GM12878 (cell line): Measurements from ENCODE around the gene TMEM79. TPM values are rescaled to one million over a fixed set of nuclear protein-coding genes. Genes with fewer than 3 reads are reported as not detected.

Source experiments
- ATAC-seq: fragments of 200-7000 bp; cut with Tn5 transposase; 3 replicates; pipeline ENCODE4 v1.9.1; 2020; ENCODE audit warnings: mild to moderate bottlenecking, moderate library complexity
- BruUV-seq: library from RNA; stranded (reverse); fragments of 400-500 nt; replicated peaks from 2 replicates; lab custom pipeline; 2021; lab: Mats Ljungman, UMichigan
- CTCF ChIA-PET: fragments of 300-600 bp; sonication (Branson Sonifier 250); formaldehyde crosslinking; extraction: SDS; loops from one replicate; lab custom pipeline; 2021; ENCODE audit warnings: inconsistent platforms; lab: Yijun Ruan, JAX
- POLR2A ChIA-PET: fragments of 350-600 bp; formaldehyde crosslinking; extraction: SDS; loops from one replicate; lab custom pipeline; 2021; ENCODE audit warnings: inconsistent platforms; lab: Charles Lee
- RAD21 ChIA-PET: fragments of 300-600 bp; sonication (Branson Sonifier 250); formaldehyde crosslinking; loops from one replicate; lab custom pipeline; 2023; ENCODE audit warnings: antibody characterized with exemption; ENCODE audit not compliant: unreplicated experiment; lab: Charles Lee
- SMC1A ChIA-PET: fragments of 300-600 bp; sonication (Branson Sonifier 250); formaldehyde crosslinking; loops from one replicate; lab custom pipeline; 2023; ENCODE audit not compliant: unreplicated experiment, uncharacterized antibody; lab: Charles Lee
- DNase-seq: peaks from one replicate; pipeline ENCODE4 v3.0.0-alpha.2; 2011; ENCODE audit warnings: low read depth, low spot score
- FAIRE-seq: peaks from 3 replicates; lab custom pipeline; 2011; peaks lifted over from hg19 to GRCh38; lab: Jason Lieb, UNC
- H2AFZ ChIP-seq: 2 replicates; pipeline ENCODE4 v1.6.0; 2011; ENCODE audit warnings: low read depth, low read length, control low read depth; ENCODE audit not compliant: control insufficient read depth
- H3K27ac ChIP-seq: 2 replicates; pipeline ENCODE4 v1.5.1; 2011; ENCODE audit warnings: control low read depth; ENCODE audit not compliant: control insufficient read depth, insufficient read depth
- H3K27me3 ChIP-seq, 2 experiments: replicated peaks in 1 of 2; 2 replicates each; pipeline versions ENCODE4 v1.6.0 to v1.6.1; 2011; ENCODE audit warnings: low read length in 1 of 2; ENCODE audit not compliant: control insufficient read depth in 2 of 2, insufficient read depth in 2 of 2
- H3K36me3 ChIP-seq, 2 experiments: 2 replicates each; pipeline ENCODE4 v1.5.1; 2011; ENCODE audit warnings: low read length in 1 of 2; ENCODE audit not compliant: control insufficient read depth in 2 of 2, insufficient read depth in 2 of 2
- H3K4me1 ChIP-seq: 2 replicates; pipeline ENCODE4 v1.6.1; 2011; ENCODE audit warnings: mild to moderate bottlenecking, low read length, moderate library complexity, mixed read lengths; ENCODE audit not compliant: control insufficient read depth, insufficient read depth
- H3K4me2 ChIP-seq: 2 replicates; pipeline ENCODE4 v1.6.0; 2011; ENCODE audit warnings: control low read depth; ENCODE audit not compliant: control insufficient read depth, insufficient read depth
- H3K4me3 ChIP-seq: fragments of 200-600 bp; sonication (generic); 2 replicates; pipeline ENCODE4 v1.5.1; 2016
- H3K79me2 ChIP-seq: 2 replicates; pipeline ENCODE4 v1.6.0; 2011; ENCODE audit warnings: low read length; ENCODE audit not compliant: control insufficient read depth, insufficient read depth
- H3K9ac ChIP-seq: 2 replicates; pipeline ENCODE4 v1.8.0; 2011; ENCODE audit warnings: low read length, control low read depth, mixed read lengths; ENCODE audit not compliant: control insufficient read depth, insufficient read depth
- H3K9me3 ChIP-seq: replicated peaks from 3 replicates; pipeline ENCODE4 v1.5.1; 2011; ENCODE audit warnings: mild to moderate bottlenecking, low read length; ENCODE audit not compliant: control insufficient read depth, insufficient read depth
- H4K20me1 ChIP-seq: 2 replicates; pipeline ENCODE4 v1.6.0; 2011; ENCODE audit not compliant: control insufficient read depth, insufficient read depth
- EZH2 ChIP-seq: IDR thresholded peaks from 2 replicates; pipeline ENCODE4 v1.6.1; 2012; ENCODE audit warnings: low read depth, mild to moderate bottlenecking, control low read depth, inconsistent platforms, low read length, borderline replicate concordance; ENCODE audit not compliant: control insufficient read depth
- IKZF1 ChIP-seq: fragments of 450-650 bp; conservative IDR thresholded peaks from 2 replicates; pipeline ENCODE4 v1.6.1; 2017; ENCODE audit warnings: antibody characterized with exemption, mild to moderate bottlenecking
- POLR2AphosphoS2 ChIP-seq: IDR thresholded peaks from 2 replicates; pipeline ENCODE4 v1.6.1; 2011; ENCODE audit warnings: low read depth, mild to moderate bottlenecking, low read length, improper control_type of control experiment, moderate library complexity
- SUPT20H ChIP-seq: IDR thresholded peaks from 2 replicates; pipeline ENCODE4 v1.6.1; 2011; ENCODE audit warnings: low read depth, mild to moderate bottlenecking, low read length, moderate library complexity, borderline replicate concordance; ENCODE audit not compliant: control insufficient read depth
- USF1 ChIP-seq: IDR thresholded peaks from 2 replicates; pipeline ENCODE4 v1.6.1; 2011; ENCODE audit warnings: borderline replicate concordance, low read depth, mild to moderate bottlenecking, moderate library complexity, mixed read lengths, low read length; ENCODE audit not compliant: insufficient read depth; ENCODE audit errors: extremely low read length
- USF2 ChIP-seq: IDR thresholded peaks from 2 replicates; pipeline ENCODE4 v1.6.1; 2011; ENCODE audit warnings: low read depth, low read length, improper control_type of control experiment, borderline replicate concordance
- ZBTB33 ChIP-seq: fragments of 450-650 bp; IDR thresholded peaks from 2 replicates; pipeline ENCODE4 v1.6.1; 2017; ENCODE audit warnings: mild to moderate bottlenecking
- WGBS: methylation state at CpG from one replicate; pipeline ENCODE4 v1.1.6; 2016; ENCODE audit warnings: low lambda C conversion rate; ENCODE audit not compliant: insufficient replicate concordance, insufficient coverage; ENCODE audit errors: missing lambda C conversion rate; 5-methylcytosine and 5-hydroxymethylcytosine counted together
- in situ Hi-C: fragments of 300-500 bp; cut with MboI; formaldehyde crosslinking; loops from 9 replicates; pipeline ENCODE4 v1.14.3; 2018; ENCODE audit warnings: mixed read lengths
- intact Hi-C: fragments of 100-400 bp; cut with micrococcal nuclease; formaldehyde crosslinking; loops from one replicate; pipeline ENCODE4 v1.14.2; 2022; ENCODE audit not compliant: unreplicated experiment
- polyA plus RNA-seq, 11 experiments: library from polyadenylated mRNA; depleted of rRNA in 4 of 11; unstranded in 6 of 11; stranded (reverse) in 5 of 11; fragments of >200 nt; fragmentation: Nextera tagmentation in 4 of 11; fragmentation: Illumina TruSeq in 1 of 11; extraction: Ambion mirVana in 4 of 11; extraction: Trizol in 1 of 11; gene quantifications; 1 replicate in 1 of 11; 2 replicates in 10 of 11; pipeline versions ENCODE4 v1.2.1 to v1.2.3, GENCODE V29; 2011 to 2016; ENCODE audit warnings: inconsistent platforms in 2 of 11, missing spikeins in 2 of 11, low read depth in 1 of 11
- total RNA-seq, 4 experiments: library from RNA; depleted of rRNA in 3 of 4; stranded (reverse); fragments of >200 nt in 3 of 4; fragmentation: Illumina TruSeq in 1 of 4; extraction: Trizol in 1 of 4; gene quantifications; 2 replicates each; pipeline versions ENCODE4 v1.2.1 to v1.2.3, GENCODE V29; 2013 to 2021
- TF ChIP-seq, protein P1 (sequence below): fragments of 450-650 bp; IDR thresholded peaks from 2 replicates; pipeline ENCODE4 v1.6.1; 2017; ENCODE audit warnings: mild to moderate bottlenecking, moderate library complexity
- TF ChIP-seq, protein P2 (sequence below): IDR thresholded peaks from 2 replicates; pipeline ENCODE4 v1.6.1; 2012; ENCODE audit warnings: low read depth, low read length, improper control_type of control experiment
- TF ChIP-seq, protein P3 (sequence below): fragments of 450-650 bp; IDR thresholded peaks from 2 replicates; pipeline ENCODE4 v1.6.1; 2017; ENCODE audit warnings: low read depth, mild to moderate bottlenecking, moderate library complexity

Gene TMEM79
- total and polyA plus RNA-seq, 10 of the 15 experiments (the other 5 are each of a cell fraction or from before 2014, with no cell fraction given): 0.47 to 5.2 (median 3.8) TPM

DNA sequence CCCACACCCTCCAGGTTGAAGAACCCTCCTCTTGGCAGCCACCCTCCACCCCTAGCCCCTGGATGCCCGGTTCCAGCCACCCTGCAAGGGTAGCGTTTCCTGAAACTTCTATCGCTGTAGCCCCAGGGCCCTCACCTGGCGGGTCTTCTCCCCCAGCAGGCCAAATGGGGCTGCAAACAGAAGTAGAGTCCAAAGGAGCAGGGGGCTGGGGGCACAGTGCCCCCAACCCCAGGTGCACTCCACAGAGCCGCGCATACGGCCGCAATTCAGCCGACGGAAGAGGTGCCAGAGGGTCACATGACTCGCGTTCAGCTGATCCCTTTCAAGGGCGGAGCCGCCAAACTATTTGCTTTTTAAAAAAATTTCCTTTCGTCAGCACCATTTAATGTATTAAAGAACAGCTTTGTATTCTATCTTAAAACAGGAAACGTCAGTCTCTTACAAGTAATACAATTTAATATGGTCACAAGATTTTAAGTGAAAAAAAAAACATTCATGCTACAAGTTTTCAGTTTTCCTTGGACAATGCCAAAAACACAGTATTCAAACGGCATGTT lies 11.3 kb downstream of the TMEM79 start, which contains the start of gene GLMP:
TSS of gene GLMP (minus strand) at position 289 of the 557 bp plus-strand sequence. CDS start at position 255, 34 bp downstream.
- in situ Hi-C loops (no loop called here), intact Hi-C loops (no loop called here)
- SMC1A ChIA-PET: interaction anchor here (0.9 to 1.4 kb wide), 4 partner anchors 12 to 69 kb away, joined by 3 to 7 read pairs (median 4); partner anchors contain the start of gene TMEM79
- Histone ChIP-seq H3K4me1 (peaks cover 4% of the 10 kb centered on the region), H3K79me2 (no peaks in the 10 kb centered on the region), H3K9me3 (no peaks in the 10 kb centered on the region), H3K27ac (no peak within 1 kb of the TSS), H3K9ac (peak within 1 kb of the TSS; percentile 41), H3K4me3 (peak within 1 kb of the TSS; percentile 87), H3K36me3 (peaks cover 0 to 1% of the 10 kb centered on the region in 2 experiments; a peak in 1 of 4 replicates), H3K4me2 (peak within 1 kb of the TSS; percentile 86), H3K27me3 (no peaks in the 10 kb centered on the region), H2AFZ (peak within 1 kb of the TSS; percentile 79), H4K20me1 (no peaks in the 10 kb centered on the region)
- 1% methylated on average over 17 of the region's 17 CpGs for WGBS
- ATAC-seq: peak; percentile 73
- peak; percentile 66 for FAIRE-seq
- DNase-seq: no peak
- CTCF ChIA-PET: interaction anchor here (1.6 kb wide), 1 partner anchor 13 kb away, joined by 7 read pairs; the partner anchor contains the start of gene SMG5
- RAD21 ChIA-PET: interaction anchor here (1.0 kb wide), 1 partner anchor 12 kb away, joined by 3 read pairs; no protein-coding TSS in a partner anchor
- no TSS peak for BruUV-seq
- POLR2A ChIA-PET: interaction anchor here (1.6 kb wide), 1 partner anchor 12 kb away, joined by 4 read pairs; the partner anchor contains the start of gene TMEM79
- TF ChIP-seq USF1 (peak; percentile 88), IKZF1 (0 out of 2 replicates have a peak, but pooled peaks have one; percentile 41), EZH2 (no peak), SUPT20H (no peak), USF2 (peak; percentile 93), ZBTB33 (no peak), POLR2AphosphoS2 (0 out of 2 replicates have a peak, but pooled peaks have one; percentile 65)
- TF ChIP-seq, protein P1, sequence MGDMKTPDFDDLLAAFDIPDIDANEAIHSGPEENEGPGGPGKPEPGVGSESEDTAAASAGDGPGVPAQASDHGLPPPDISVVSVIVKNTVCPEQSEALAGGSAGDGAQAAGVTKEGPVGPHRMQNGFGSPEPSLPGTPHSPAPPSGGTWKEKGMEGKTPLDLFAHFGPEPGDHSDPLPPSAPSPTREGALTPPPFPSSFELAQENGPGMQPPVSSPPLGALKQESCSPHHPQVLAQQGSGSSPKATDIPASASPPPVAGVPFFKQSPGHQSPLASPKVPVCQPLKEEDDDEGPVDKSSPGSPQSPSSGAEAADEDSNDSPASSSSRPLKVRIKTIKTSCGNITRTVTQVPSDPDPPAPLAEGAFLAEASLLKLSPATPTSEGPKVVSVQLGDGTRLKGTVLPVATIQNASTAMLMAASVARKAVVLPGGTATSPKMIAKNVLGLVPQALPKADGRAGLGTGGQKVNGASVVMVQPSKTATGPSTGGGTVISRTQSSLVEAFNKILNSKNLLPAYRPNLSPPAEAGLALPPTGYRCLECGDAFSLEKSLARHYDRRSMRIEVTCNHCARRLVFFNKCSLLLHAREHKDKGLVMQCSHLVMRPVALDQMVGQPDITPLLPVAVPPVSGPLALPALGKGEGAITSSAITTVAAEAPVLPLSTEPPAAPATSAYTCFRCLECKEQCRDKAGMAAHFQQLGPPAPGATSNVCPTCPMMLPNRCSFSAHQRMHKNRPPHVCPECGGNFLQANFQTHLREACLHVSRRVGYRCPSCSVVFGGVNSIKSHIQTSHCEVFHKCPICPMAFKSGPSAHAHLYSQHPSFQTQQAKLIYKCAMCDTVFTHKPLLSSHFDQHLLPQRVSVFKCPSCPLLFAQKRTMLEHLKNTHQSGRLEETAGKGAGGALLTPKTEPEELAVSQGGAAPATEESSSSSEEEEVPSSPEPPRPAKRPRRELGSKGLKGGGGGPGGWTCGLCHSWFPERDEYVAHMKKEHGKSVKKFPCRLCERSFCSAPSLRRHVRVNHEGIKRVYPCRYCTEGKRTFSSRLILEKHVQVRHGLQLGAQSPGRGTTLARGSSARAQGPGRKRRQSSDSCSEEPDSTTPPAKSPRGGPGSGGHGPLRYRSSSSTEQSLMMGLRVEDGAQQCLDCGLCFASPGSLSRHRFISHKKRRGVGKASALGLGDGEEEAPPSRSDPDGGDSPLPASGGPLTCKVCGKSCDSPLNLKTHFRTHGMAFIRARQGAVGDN: peak; percentile 47
- TF ChIP-seq, protein P2, sequence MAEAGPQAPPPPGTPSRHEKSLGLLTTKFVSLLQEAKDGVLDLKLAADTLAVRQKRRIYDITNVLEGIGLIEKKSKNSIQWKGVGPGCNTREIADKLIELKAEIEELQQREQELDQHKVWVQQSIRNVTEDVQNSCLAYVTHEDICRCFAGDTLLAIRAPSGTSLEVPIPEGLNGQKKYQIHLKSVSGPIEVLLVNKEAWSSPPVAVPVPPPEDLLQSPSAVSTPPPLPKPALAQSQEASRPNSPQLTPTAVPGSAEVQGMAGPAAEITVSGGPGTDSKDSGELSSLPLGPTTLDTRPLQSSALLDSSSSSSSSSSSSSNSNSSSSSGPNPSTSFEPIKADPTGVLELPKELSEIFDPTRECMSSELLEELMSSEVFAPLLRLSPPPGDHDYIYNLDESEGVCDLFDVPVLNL: peak; percentile 88
- TF ChIP-seq, protein P3, sequence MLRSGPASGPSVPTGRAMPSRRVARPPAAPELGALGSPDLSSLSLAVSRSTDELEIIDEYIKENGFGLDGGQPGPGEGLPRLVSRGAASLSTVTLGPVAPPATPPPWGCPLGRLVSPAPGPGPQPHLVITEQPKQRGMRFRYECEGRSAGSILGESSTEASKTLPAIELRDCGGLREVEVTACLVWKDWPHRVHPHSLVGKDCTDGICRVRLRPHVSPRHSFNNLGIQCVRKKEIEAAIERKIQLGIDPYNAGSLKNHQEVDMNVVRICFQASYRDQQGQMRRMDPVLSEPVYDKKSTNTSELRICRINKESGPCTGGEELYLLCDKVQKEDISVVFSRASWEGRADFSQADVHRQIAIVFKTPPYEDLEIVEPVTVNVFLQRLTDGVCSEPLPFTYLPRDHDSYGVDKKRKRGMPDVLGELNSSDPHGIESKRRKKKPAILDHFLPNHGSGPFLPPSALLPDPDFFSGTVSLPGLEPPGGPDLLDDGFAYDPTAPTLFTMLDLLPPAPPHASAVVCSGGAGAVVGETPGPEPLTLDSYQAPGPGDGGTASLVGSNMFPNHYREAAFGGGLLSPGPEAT: peak; percentile 83; the same call in 1 of the 2 replicates
